ENCODE measurements around the gene IGFBP4. TPM values are rescaled to one million over a fixed set of nuclear protein-coding genes. Genes with fewer than 3 reads are reported as not detected.

The IGFBP4 gene
- total RNA-seq, 4 donors from 2014 or later: 675 to 1,301 (median 748) TPM

- no peak for DNase-seq (ENCODE audit: low spot score in 2 of 2)
- TF ChIP-seq CTCF (IDR thresholded peaks at IDR 0.05) (no peak), EP300 (IDR thresholded peaks at IDR 0.05) (no peak), POLR2A (IDR thresholded peaks at IDR 0.05) (no peak)
- WGBS, 2 donors: 89 to 95% methylated on average over 13 of the region's 13 CpGs
- Histone ChIP-seq H3K27me3 (no peaks in the 10 kb centered on the region), H3K27ac (no peak overlapping the region), H3K36me3 (no peaks in the 10 kb centered on the region), H3K9me3 (no peaks in the 10 kb centered on the region), H3K4me3 (no peak overlapping the region), H3K4me1 (peaks cover 0 to 34% (median 13%) of the 10 kb centered on the region in 4 donors)
These were observed 35.2 kb downstream of the IGFBP4 start for GRCh38 chr17:40478486-40478885.

GRCh38 chr17:40479754-40480480 lies 36.7 kb downstream of the IGFBP4 start:
- Histone ChIP-seq H3K4me3 (no peak overlapping the region), H3K9me3 (no peaks in the 10 kb centered on the region), H3K36me3 (no peaks in the 10 kb centered on the region), H3K27me3 (no peaks in the 10 kb centered on the region), H3K4me1 (peaks cover 0 to 28% (median 13%) of the 10 kb centered on the region in 4 donors), H3K27ac (no peak overlapping the region)
- no peak for DNase-seq (ENCODE audit: low spot score in 2 of 2)
- TF ChIP-seq EP300 (IDR thresholded peaks at IDR 0.05) (no peak), CTCF (IDR thresholded peaks at IDR 0.05) (no peak), POLR2A (IDR thresholded peaks at IDR 0.05) (no peak)
- WGBS, 2 donors: 74 to 84% methylated on average over 9 of the region's 9 CpGs

GRCh38 chr17:40480501-40481003 lies 37.3 kb downstream of the IGFBP4 start:
- H3K27ac ChIP-seq: no peak overlapping the region

GRCh38 chr17:40481106-40481505 lies 37.9 kb downstream of the IGFBP4 start:
- Histone ChIP-seq H3K36me3 (no peaks in the 10 kb centered on the region), H3K4me3 (no peak overlapping the region), H3K4me1 (peaks cover 0 to 28% (median 12%) of the 10 kb centered on the region in 4 donors), H3K27me3 (no peaks in the 10 kb centered on the region), H3K9me3 (no peaks in the 10 kb centered on the region), H3K27ac (no peak overlapping the region)
- WGBS, 2 donors: 84 to 86% methylated on average over 7 of the region's 7 CpGs
- TF ChIP-seq POLR2A (IDR thresholded peaks at IDR 0.05) (no peak), CTCF (IDR thresholded peaks at IDR 0.05) (no peak), EP300 (IDR thresholded peaks at IDR 0.05) (no peak)
- no peak for DNase-seq (ENCODE audit: low spot score in 2 of 2)

More at GRCh38 chr17:40480501-40481003, 37.3 kb downstream of the IGFBP4 start:
- peaks cover 0 to 28% (median 14%) of the 10 kb centered on the region in 4 donors for H3K4me1 ChIP-seq
- H3K27me3 ChIP-seq: no peaks in the 10 kb centered on the region
- H3K36me3 ChIP-seq: no peaks in the 10 kb centered on the region
- H3K4me3 ChIP-seq: no peak overlapping the region
- H3K9me3 ChIP-seq: no peaks in the 10 kb centered on the region
- TF ChIP-seq EP300 (IDR thresholded peaks at IDR 0.05) (no peak), POLR2A (IDR thresholded peaks at IDR 0.05) (no peak), CTCF (IDR thresholded peaks at IDR 0.05) (no peak)
- WGBS, 2 donors: 43 to 53% methylated on average over 12 of the region's 12 CpGs
- DNase-seq (ENCODE audit: low spot score in 2 of 2): no peak

GRCh38 chr17:40482722-40483121 lies 39.5 kb downstream of the IGFBP4 start:
- H3K27ac ChIP-seq: no peak overlapping the region
- H3K27me3 ChIP-seq: no peaks in the 10 kb centered on the region
- TF ChIP-seq EP300 (IDR thresholded peaks at IDR 0.05): no peak
- no peak for TF ChIP-seq POLR2A (IDR thresholded peaks at IDR 0.05)
- no peak for TF ChIP-seq CTCF (IDR thresholded peaks at IDR 0.05)
- H3K4me1 ChIP-seq: peaks cover 0 to 35% (median 10%) of the 10 kb centered on the region in 4 donors
- H3K9me3 ChIP-seq: no peaks in the 10 kb centered on the region
- WGBS, 2 donors: 84 to 86% methylated on average over 6 of the region's 6 CpGs
- H3K36me3 ChIP-seq: no peaks in the 10 kb centered on the region
- no peak for DNase-seq (ENCODE audit: low spot score in 2 of 2)
- H3K4me3 ChIP-seq: no peak overlapping the region

All from tibial nerve (tissue), 4 donors.